ENCODE data around the gene SGK1.

SGK1 gene

GRCh38 chr6:134251320-134251719 is 66.6 kb downstream of the SGK1 start:
- ChIA-PET CTCF (no interaction called here), POLR2A (no interaction called here)
- no peaks in the 10 kb centered on the region for H3K36me3 ChIP-seq (ENCODE audit: control insufficient read depth in 2 of 2, insufficient read depth in 1 of 2, low read length in 2 of 2)
- TF ChIP-seq, protein P1, sequence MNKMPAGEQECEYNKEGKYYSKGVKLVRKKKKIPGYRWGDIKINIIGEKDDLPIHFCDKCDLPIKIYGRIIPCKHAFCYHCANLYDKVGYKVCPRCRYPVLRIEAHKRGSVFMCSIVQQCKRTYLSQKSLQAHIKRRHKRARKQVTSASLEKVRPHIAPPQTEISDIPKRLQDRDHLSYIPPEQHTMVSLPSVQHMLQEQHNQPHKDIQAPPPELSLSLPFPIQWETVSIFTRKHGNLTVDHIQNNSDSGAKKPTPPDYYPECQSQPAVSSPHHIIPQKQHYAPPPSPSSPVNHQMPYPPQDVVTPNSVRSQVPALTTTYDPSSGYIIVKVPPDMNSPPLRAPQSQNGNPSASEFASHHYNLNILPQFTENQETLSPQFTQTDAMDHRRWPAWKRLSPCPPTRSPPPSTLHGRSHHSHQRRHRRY (tag by site-specific recombination; IDR thresholded peaks at IDR 0.05), result no peak
- no peak for TF ChIP-seq ZNF394 (tag by site-specific recombination; IDR thresholded peaks at IDR 0.05; ENCODE audit: borderline replicate concordance)
- no peak for TF ChIP-seq ZNF704 (tag by site-specific recombination; IDR thresholded peaks at IDR 0.05)
- no peak for TF ChIP-seq GLI4 (tag by site-specific recombination; IDR thresholded peaks at IDR 0.05)
- TF ChIP-seq ZNF670 (tag by site-specific recombination; IDR thresholded peaks at IDR 0.05; ENCODE audit: low read depth), result no peak
- no peaks in the 10 kb centered on the region for H3K9me3 ChIP-seq (ENCODE audit: control insufficient read depth, insufficient read depth, low read depth, low read length)
- peaks cover 10% of the 10 kb centered on the region for H3K4me1 ChIP-seq (ENCODE audit: control insufficient read depth, insufficient read depth, low read length)
- no peak overlapping the region for H3K27ac ChIP-seq (ENCODE audit: extremely low read depth, low read depth, low read length)
- no peak overlapping the region for H3K4me3 ChIP-seq (ENCODE audit: low read depth, low read length)

GRCh38 chr6:134250776-134251175 is 67.1 kb downstream of the SGK1 start:
- POLR2A ChIA-PET, result no interaction called here
- TF ChIP-seq ZNF362 (tag by site-specific recombination; IDR thresholded peaks at IDR 0.05), result no peak
- no peak for TF ChIP-seq SP2 (tag by site-specific recombination; IDR thresholded peaks at IDR 0.05)
- TF ChIP-seq MZF1 (tag by site-specific recombination; IDR thresholded peaks at IDR 0.05; ENCODE audit: borderline replicate concordance), result no peak
- no peak for TF ChIP-seq ZNF175 (tag by site-specific recombination; IDR thresholded peaks at IDR 0.05)
- TF ChIP-seq, protein P2, sequence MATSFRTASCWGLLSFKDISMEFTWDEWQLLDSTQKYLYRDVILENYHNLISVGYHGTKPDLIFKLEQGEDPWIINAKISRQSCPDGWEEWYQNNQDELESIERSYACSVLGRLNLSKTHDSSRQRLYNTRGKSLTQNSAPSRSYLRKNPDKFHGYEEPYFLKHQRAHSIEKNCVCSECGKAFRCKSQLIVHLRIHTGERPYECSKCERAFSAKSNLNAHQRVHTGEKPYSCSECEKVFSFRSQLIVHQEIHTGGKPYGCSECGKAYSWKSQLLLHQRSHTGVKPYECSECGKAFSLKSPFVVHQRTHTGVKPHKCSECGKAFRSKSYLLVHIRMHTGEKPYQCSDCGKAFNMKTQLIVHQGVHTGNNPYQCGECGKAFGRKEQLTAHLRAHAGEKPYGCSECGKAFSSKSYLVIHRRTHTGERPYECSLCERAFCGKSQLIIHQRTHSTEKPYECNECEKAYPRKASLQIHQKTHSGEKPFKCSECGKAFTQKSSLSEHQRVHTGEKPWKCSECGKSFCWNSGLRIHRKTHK (tag by site-specific recombination; IDR thresholded peaks at IDR 0.05), result no peak
- TF ChIP-seq ZNF157 (tag by site-specific recombination; IDR thresholded peaks at IDR 0.05), result no peak
- no peak for TF ChIP-seq ZNF843 (tag by site-specific recombination; IDR thresholded peaks at IDR 0.05)
- TF ChIP-seq ZNF76 (tag by site-specific recombination; IDR thresholded peaks at IDR 0.05; ENCODE audit: borderline replicate concordance, low read depth), result no peak
- TF ChIP-seq KLF10 (tag by site-specific recombination; IDR thresholded peaks at IDR 0.05), result no peak
- TF ChIP-seq ZNF704 (tag by site-specific recombination; IDR thresholded peaks at IDR 0.05), result no peak
- no peak for TF ChIP-seq ZNF747 (tag by site-specific recombination; IDR thresholded peaks at IDR 0.05)
- no peak for TF ChIP-seq OSR2 (tag by site-specific recombination; IDR thresholded peaks at IDR 0.05)
- TF ChIP-seq ZNF777 (tag by site-specific recombination; IDR thresholded peaks at IDR 0.05; ENCODE audit: borderline replicate concordance), result no peak
- no peak for TF ChIP-seq SCRT1 (tag by site-specific recombination; IDR thresholded peaks at IDR 0.05; ENCODE audit: borderline replicate concordance)
- no peak for TF ChIP-seq RBAK (tag by site-specific recombination; IDR thresholded peaks at IDR 0.05)
- no peak for TF ChIP-seq SP3 (tag by site-specific recombination; IDR thresholded peaks at IDR 0.05)

More at GRCh38 chr6:134250776-134251175, 67.1 kb downstream of the SGK1 start:
- CTCF ChIA-PET, result interaction anchor here (0.7 kb wide), 1 partner anchor 567 kb away, joined by 3 read pairs; no protein-coding TSS in a partner anchor
- no peaks in the 10 kb centered on the region for H3K9me3 ChIP-seq (ENCODE audit: control insufficient read depth, insufficient read depth, low read depth, low read length)
- H3K27ac ChIP-seq (ENCODE audit: extremely low read depth, low read depth, low read length), result no peak overlapping the region
- H3K36me3 ChIP-seq (ENCODE audit: control insufficient read depth in 2 of 2, insufficient read depth in 1 of 2, low read length in 2 of 2), result no peaks in the 10 kb centered on the region
- no peak overlapping the region for H3K4me3 ChIP-seq (ENCODE audit: low read depth, low read length)
- peaks cover 10% of the 10 kb centered on the region for H3K4me1 ChIP-seq (ENCODE audit: control insufficient read depth, insufficient read depth, low read length)

All from HEK293 (cell line).